Measurements from ENCODE around the gene VPS37C. TPM values are rescaled to one million over a fixed set of nuclear protein-coding genes. Genes with fewer than 3 reads are reported as not detected.

The VPS37C gene
- total and polyA plus RNA-seq, 2 experiments from 2014 or later: 13.1 to 13.4 TPM

DNA sequence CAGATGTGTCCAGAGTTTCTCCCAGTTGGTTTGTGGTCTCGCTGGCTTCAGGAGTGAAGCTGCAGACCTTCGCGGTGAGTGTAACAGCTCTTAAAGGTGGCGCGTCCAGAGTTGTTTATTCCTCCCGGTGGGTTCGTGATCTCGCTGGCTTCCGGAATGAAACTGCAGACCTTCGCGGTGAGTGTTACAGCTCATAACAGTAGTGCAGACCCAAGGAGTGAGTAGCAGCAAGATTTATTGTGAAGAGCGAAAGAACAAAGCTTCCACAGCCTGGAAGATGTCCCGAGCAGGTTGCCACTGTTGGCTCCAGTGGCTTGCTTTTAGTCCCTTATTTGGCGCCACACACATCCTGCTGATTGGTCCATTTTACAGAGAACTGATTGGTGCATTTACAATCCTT, 40.2 kb upstream of the VPS37C start:
- H3K4me1 ChIP-seq (ENCODE audit: insufficient read depth): no peaks in the 10 kb centered on the region
- no peak overlapping the region for H3K27ac ChIP-seq
- no peak overlapping the region for H2AFZ ChIP-seq
- 67 to 69% methylated on average over 14 of the region's 14 CpGs for WGBS, 2 experiments (ENCODE audit: low coverage in 1 of 2, low lambda C conversion rate in 2 of 2, missing lambda C conversion rate in 2 of 2)
- H3K9me2 ChIP-seq (ENCODE audit: insufficient read depth): no peaks in the 10 kb centered on the region
- H4K20me1 ChIP-seq (ENCODE audit: insufficient read depth): no peaks in the 10 kb centered on the region
- H3K36me3 ChIP-seq (ENCODE audit: low read depth): no peaks in the 10 kb centered on the region
- no peak overlapping the region for H3K4me3 ChIP-seq
- H3K9me3 ChIP-seq (ENCODE audit: low read depth): no peaks in the 10 kb centered on the region
- no peak overlapping the region for H3K9ac ChIP-seq
- H3K79me2 ChIP-seq (ENCODE audit: insufficient read depth): no peaks in the 10 kb centered on the region
- peaks cover 20% of the 10 kb centered on the region for H3K27me3 ChIP-seq (replicated peaks; ENCODE audit: insufficient read depth)
- TF ChIP-seq EZH2 (IDR thresholded peaks at IDR 0.05; ENCODE audit: insufficient read depth, poor library complexity, severe bottlenecking): no peak
- no peak for TF ChIP-seq EZH2phosphoT487 (IDR thresholded peaks at IDR 0.05; ENCODE audit: insufficient read depth, low read depth)
- H3F3A ChIP-seq (ENCODE audit: insufficient read depth): no peaks in the 10 kb centered on the region
- no peak for DNase-seq
- no peak overlapping the region for H3K4me2 ChIP-seq (ENCODE audit: unreplicated experiment)
- in situ Hi-C loops (cut with MboI): no loop called here

DNA sequence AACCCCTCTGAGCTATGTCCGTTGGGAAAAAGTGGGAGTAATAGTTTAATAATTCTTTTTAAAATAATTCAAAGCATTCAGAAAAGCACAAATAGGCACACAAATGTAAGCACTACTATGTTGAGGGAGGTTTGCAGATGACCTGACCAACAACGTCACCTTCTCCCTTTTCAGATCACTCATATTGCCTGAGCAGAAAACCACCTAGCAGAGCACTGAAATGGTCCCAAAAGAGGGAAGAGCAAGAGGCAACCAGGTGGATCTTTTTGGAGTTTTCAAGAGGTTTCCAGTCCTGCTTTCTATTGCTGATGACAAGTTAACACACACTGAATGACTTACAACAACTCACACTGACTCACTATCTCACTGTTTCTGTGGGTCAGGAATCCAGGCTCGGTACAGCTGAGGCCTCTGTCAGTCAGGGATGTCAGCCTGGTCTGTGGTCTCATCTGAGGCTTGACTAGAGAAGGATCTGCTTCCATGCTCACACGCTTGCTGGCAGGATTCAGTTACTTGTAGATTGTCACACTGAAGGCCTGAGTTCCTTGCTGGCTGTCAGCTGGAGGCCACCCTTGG, 37.8 kb upstream of the VPS37C start:
- Histone ChIP-seq H4K20me1 (ENCODE audit: insufficient read depth) (no peaks in the 10 kb centered on the region), H3K9me3 (ENCODE audit: low read depth) (no peaks in the 10 kb centered on the region), H3K4me2 (ENCODE audit: unreplicated experiment) (no peak overlapping the region), H3K27ac (no peak overlapping the region), H3K36me3 (ENCODE audit: low read depth) (no peaks in the 10 kb centered on the region), H3K4me1 (ENCODE audit: insufficient read depth) (no peaks in the 10 kb centered on the region), H3F3A (ENCODE audit: insufficient read depth) (no peaks in the 10 kb centered on the region), H3K79me2 (ENCODE audit: insufficient read depth) (no peaks in the 10 kb centered on the region), H3K4me3 (no peak overlapping the region), H2AFZ (no peak overlapping the region), H3K9ac (no peak overlapping the region), H3K27me3 (replicated peaks; ENCODE audit: insufficient read depth) (peaks cover 20% of the 10 kb centered on the region), H3K9me2 (ENCODE audit: insufficient read depth) (no peaks in the 10 kb centered on the region)
- no peak for TF ChIP-seq EZH2phosphoT487 (IDR thresholded peaks at IDR 0.05; ENCODE audit: insufficient read depth, low read depth)
- no peak for TF ChIP-seq EZH2 (IDR thresholded peaks at IDR 0.05; ENCODE audit: insufficient read depth, poor library complexity, severe bottlenecking)
- 34 to 45% methylated on average over 4 of the region's 4 CpGs for WGBS, 2 experiments (ENCODE audit: low coverage in 1 of 2, low lambda C conversion rate in 2 of 2, missing lambda C conversion rate in 2 of 2)
- in situ Hi-C loops (cut with MboI): no loop called here
- no peak for DNase-seq

DNA sequence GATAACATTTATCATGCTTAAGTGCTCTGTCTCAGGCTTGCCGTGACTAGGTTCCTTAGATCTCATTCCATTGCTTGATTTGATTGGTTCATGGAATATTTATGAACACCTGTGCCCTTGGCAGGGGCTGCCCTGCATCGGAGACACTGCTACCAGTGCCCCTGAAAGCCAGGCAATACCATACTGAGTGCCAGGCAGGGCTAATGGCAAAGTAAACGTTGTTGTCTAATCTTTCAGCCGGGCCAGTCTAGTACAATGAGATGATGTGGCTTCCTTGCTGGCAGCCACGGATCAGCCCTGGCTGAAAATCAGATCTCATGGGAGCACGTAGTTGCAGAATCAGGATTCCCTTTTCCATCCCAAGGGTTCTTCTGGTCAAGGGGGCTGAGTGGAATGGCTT, 37.1 kb upstream of the VPS37C start:
- Histone ChIP-seq H3K79me2 (ENCODE audit: insufficient read depth) (no peaks in the 10 kb centered on the region), H3K4me2 (ENCODE audit: unreplicated experiment) (no peak overlapping the region), H3K4me1 (ENCODE audit: insufficient read depth) (no peaks in the 10 kb centered on the region), H3K9me3 (ENCODE audit: low read depth) (no peaks in the 10 kb centered on the region), H3K4me3 (no peak overlapping the region), H3K27me3 (replicated peaks; ENCODE audit: insufficient read depth) (peaks cover 24% of the 10 kb centered on the region), H3F3A (ENCODE audit: insufficient read depth) (no peaks in the 10 kb centered on the region), H4K20me1 (ENCODE audit: insufficient read depth) (no peaks in the 10 kb centered on the region), H3K27ac (no peak overlapping the region), H3K9me2 (ENCODE audit: insufficient read depth) (no peaks in the 10 kb centered on the region), H3K36me3 (ENCODE audit: low read depth) (no peaks in the 10 kb centered on the region), H3K9ac (no peak overlapping the region), H2AFZ (no peak overlapping the region)
- 22 to 23% methylated on average over 6 of the region's 6 CpGs for WGBS, 2 experiments (ENCODE audit: low coverage in 1 of 2, low lambda C conversion rate in 2 of 2, missing lambda C conversion rate in 2 of 2)
- no peak for DNase-seq
- TF ChIP-seq EZH2phosphoT487 (IDR thresholded peaks at IDR 0.05; ENCODE audit: insufficient read depth, low read depth): no peak
- TF ChIP-seq EZH2 (IDR thresholded peaks at IDR 0.05; ENCODE audit: insufficient read depth, poor library complexity, severe bottlenecking): no peak
- in situ Hi-C loops (cut with MboI): no loop called here

DNA sequence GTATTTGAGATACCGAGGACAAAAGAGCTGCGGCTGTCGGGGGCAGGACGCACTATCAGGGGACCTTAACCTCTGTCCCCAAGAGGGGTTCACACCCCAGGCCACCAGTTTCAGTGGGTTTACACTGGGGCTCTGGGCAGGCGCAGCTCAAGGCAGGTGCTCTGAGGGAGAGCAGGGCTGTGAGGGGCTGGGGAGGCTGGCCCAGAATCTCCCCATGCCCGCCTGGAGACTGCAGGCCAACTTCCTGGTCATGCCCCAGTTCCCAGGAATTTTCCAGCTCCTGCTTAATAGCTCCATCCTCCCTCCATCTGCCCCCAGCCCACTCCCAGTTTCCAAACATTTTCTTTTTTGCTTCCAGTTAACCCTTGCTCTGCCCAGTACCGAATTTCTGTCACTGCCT, 34.5 kb upstream of the VPS37C start:
- no peaks in the 10 kb centered on the region for H3F3A ChIP-seq (ENCODE audit: insufficient read depth)
- no peaks in the 10 kb centered on the region for H4K20me1 ChIP-seq (ENCODE audit: insufficient read depth)
- H3K4me3 ChIP-seq: no peak overlapping the region
- no peaks in the 10 kb centered on the region for H3K4me1 ChIP-seq (ENCODE audit: insufficient read depth)
- DNase-seq: no peak
- no peak overlapping the region for H3K4me2 ChIP-seq (ENCODE audit: unreplicated experiment)
- in situ Hi-C loops (cut with MboI): no loop called here
- H2AFZ ChIP-seq: no peak overlapping the region
- H3K79me2 ChIP-seq (ENCODE audit: insufficient read depth): no peaks in the 10 kb centered on the region
- no peak overlapping the region for H3K9ac ChIP-seq
- H3K27me3 ChIP-seq (replicated peaks; ENCODE audit: insufficient read depth): peaks cover 9% of the 10 kb centered on the region
- H3K9me2 ChIP-seq (ENCODE audit: insufficient read depth): no peaks in the 10 kb centered on the region
- 72 to 75% methylated on average over 7 of the region's 7 CpGs for WGBS, 2 experiments (ENCODE audit: low coverage in 1 of 2, low lambda C conversion rate in 2 of 2, missing lambda C conversion rate in 2 of 2)
- no peaks in the 10 kb centered on the region for H3K36me3 ChIP-seq (ENCODE audit: low read depth)
- H3K27ac ChIP-seq: no peak overlapping the region
- no peaks in the 10 kb centered on the region for H3K9me3 ChIP-seq (ENCODE audit: low read depth)
- TF ChIP-seq EZH2phosphoT487 (IDR thresholded peaks at IDR 0.05; ENCODE audit: insufficient read depth, low read depth): no peak
- no peak for TF ChIP-seq EZH2 (IDR thresholded peaks at IDR 0.05; ENCODE audit: insufficient read depth, poor library complexity, severe bottlenecking)
